Endothelial cell of umbilical vein (primary cell): ENCODE results near the gene SOWAHB. TPM values are rescaled to one million over a fixed set of nuclear protein-coding genes. Genes with fewer than 3 reads are reported as not detected.

Source experiments
- BruUV-seq: library from RNA; stranded (reverse); fragments of 400-500 nt; replicated peaks from 2 replicates; lab custom pipeline; 2021; lab: Mats Ljungman, UMichigan
- CTCF ChIA-PET: fragments of 300-600, 350-600 bp; sonication (Branson Sonifier 250); formaldehyde crosslinking; loops from one replicate; lab custom pipeline; 2021; ENCODE audit warnings: antibody characterized with exemption, inconsistent platforms; lab: Charles Lee
- POLR2A ChIA-PET: fragments of 300-600, 350-600 bp; sonication (Branson Sonifier 250); formaldehyde crosslinking; loops from one replicate; lab custom pipeline; 2021; ENCODE audit warnings: antibody characterized with exemption, inconsistent platforms; lab: Charles Lee
- DNase-seq: peaks from one replicate; pipeline ENCODE4 v3.0.0-alpha.2; 2011; ENCODE audit warnings: low read depth, low spot score
- FAIRE-seq: peaks from 2 replicates; lab custom pipeline; 2011; peaks lifted over from hg19 to GRCh38; lab: Jason Lieb, UNC
- H2AFZ ChIP-seq: 2 replicates; pipeline ENCODE4 v1.6.0; 2012; ENCODE audit warnings: low read depth, low read length, control low read depth, inconsistent platforms
- H3K27ac ChIP-seq: 2 replicates; pipeline ENCODE4 v1.5.1; 2011; ENCODE audit warnings: low read depth, mild to moderate bottlenecking, control low read depth, low read length, moderate library complexity; ENCODE audit not compliant: insufficient read depth
- H3K27me3 ChIP-seq, 2 experiments: 2 replicates each; pipeline versions ENCODE4 v1.6.0 to v1.6.1; 2011; ENCODE audit warnings: low read length in 2 of 2, mixed read lengths in 1 of 2; ENCODE audit not compliant: control insufficient read depth in 2 of 2, insufficient read depth in 2 of 2
- H3K36me3 ChIP-seq, 2 experiments: 2 replicates in 1 of 2; 3 replicates in 1 of 2; pipeline ENCODE4 v1.5.1; 2011; ENCODE audit warnings: low read length in 2 of 2, mild to moderate bottlenecking in 1 of 2, moderate library complexity in 1 of 2; ENCODE audit not compliant: control insufficient read depth in 2 of 2, insufficient read depth in 2 of 2; ENCODE audit errors: extremely low read depth in 1 of 2
- H3K4me1 ChIP-seq: 3 replicates; pipeline ENCODE4 v1.5.1; 2011; ENCODE audit warnings: mild to moderate bottlenecking, low read length; ENCODE audit not compliant: control insufficient read depth, insufficient read depth; ENCODE audit errors: extremely low read depth
- H3K4me2 ChIP-seq: 2 replicates; pipeline ENCODE4 v1.6.1; 2011; ENCODE audit warnings: low read length, control low read depth, mixed read lengths; ENCODE audit not compliant: insufficient read depth
- H3K4me3 ChIP-seq, 3 experiments: fragments of 200-600 bp in 1 of 3; sonication (generic), shearing (Covaris generic) in 1 of 3; replicated peaks in 1 of 3; 2 replicates each; pipeline ENCODE4 v1.5.1; 2011 to 2016; ENCODE audit warnings: control low read depth in 3 of 3, low read length in 3 of 3, mild to moderate bottlenecking in 2 of 3, inconsistent platforms in 1 of 3, low read depth in 1 of 3, moderate library complexity in 1 of 3; ENCODE audit not compliant: insufficient read depth in 1 of 3
- H3K79me2 ChIP-seq: 2 replicates; pipeline ENCODE4 v1.6.0; 2012; ENCODE audit warnings: low read length, inconsistent platforms; ENCODE audit not compliant: control insufficient read depth, insufficient read depth
- H3K9ac ChIP-seq: replicated peaks from 2 replicates; pipeline ENCODE3; 2011; ENCODE audit warnings: low read length, control low read depth; ENCODE audit not compliant: insufficient read depth; ENCODE audit errors: extremely low read depth
- H3K9me1 ChIP-seq: replicated peaks from 3 replicates; pipeline ENCODE4 v1.6.0; 2011; ENCODE audit warnings: mild to moderate bottlenecking, low read length; ENCODE audit not compliant: control insufficient read depth, insufficient read depth; ENCODE audit errors: extremely low read depth
- H3K9me3 ChIP-seq: replicated peaks from 2 replicates; pipeline ENCODE4 v1.5.1; 2012; ENCODE audit warnings: low read length, inconsistent platforms; ENCODE audit not compliant: control insufficient read depth, insufficient read depth
- H4K20me1 ChIP-seq: replicated peaks from 2 replicates; pipeline ENCODE3; 2011; ENCODE audit warnings: mild to moderate bottlenecking, low read length; ENCODE audit not compliant: control insufficient read depth, insufficient read depth; ENCODE audit errors: extremely low read depth
- EZH2 ChIP-seq: IDR thresholded peaks from 2 replicates; pipeline ENCODE4 v1.6.1; 2012; ENCODE audit warnings: borderline replicate concordance, low read depth, mild to moderate bottlenecking, moderate library complexity, low read length, inconsistent platforms; ENCODE audit not compliant: severe bottlenecking
- FOS ChIP-seq: IDR thresholded peaks from 2 replicates; pipeline ENCODE4 v1.6.1; 2011; ENCODE audit warnings: mild to moderate bottlenecking, low read length, moderate library complexity, borderline replicate concordance; ENCODE audit not compliant: insufficient read depth
- GATA2 ChIP-seq: IDR thresholded peaks from 2 replicates; pipeline ENCODE4 v1.7.0; 2011; ENCODE audit warnings: low read depth, mild to moderate bottlenecking, moderate library complexity, mixed read lengths, low read length; ENCODE audit not compliant: insufficient read length, insufficient read depth
- JUN ChIP-seq: IDR thresholded peaks from 2 replicates; pipeline ENCODE4 v1.6.1; 2011; ENCODE audit warnings: borderline replicate concordance, low read depth; ENCODE audit not compliant: insufficient read length, insufficient read depth
- MYC ChIP-seq: IDR thresholded peaks from one replicate; pipeline ENCODE4 v1.6.1; 2011; ENCODE audit warnings: mild to moderate bottlenecking, low read depth, low read length
- POLR2A ChIP-seq: IDR thresholded peaks from 2 replicates; pipeline ENCODE4 v1.6.1; 2012; ENCODE audit warnings: low read depth, mild to moderate bottlenecking, control low read depth, low read length
- POLR2AphosphoS5 ChIP-seq: IDR thresholded peaks from 2 replicates; pipeline ENCODE4 v1.6.1; 2012; ENCODE audit warnings: low read depth, mild to moderate bottlenecking, control low read depth, low read length, moderate library complexity; ENCODE audit not compliant: insufficient read depth
- dilution Hi-C: fragments of 300-500 bp; cut with MboI; formaldehyde crosslinking; loops from one replicate; pipeline ENCODE4 v1.15.0; 2019; ENCODE audit warnings: low sequenced_read_pairs; ENCODE audit not compliant: extremely low pct_ligation_motif_present
- intact Hi-C: fragments of 100-400 bp; cut with micrococcal nuclease; formaldehyde crosslinking; loops from one replicate; pipeline ENCODE4 v1.10.0; 2022
- polyA plus RNA-seq, 4 experiments: library from polyadenylated mRNA; depleted of rRNA in 3 of 4; stranded (reverse) in 3 of 4; unstranded in 1 of 4; fragments of >200 nt; gene quantifications; 2 replicates each; pipeline versions ENCODE4 v1.2.1 to v1.2.3, GENCODE V29; 2011 to 2012; ENCODE audit warnings: missing spikeins in 1 of 4
- total RNA-seq: library from RNA; stranded (reverse); gene quantifications from 2 replicates; pipeline ENCODE4 v1.2.3, GENCODE V29; 2021
- TF ChIP-seq, protein P1 (sequence below), 2 donors: IDR thresholded peaks; 1 replicate in 1 of 2; 2 replicates in 1 of 2; pipeline ENCODE4 v1.5.1; 2011; ENCODE audit warnings: low read length in 2 of 2, mild to moderate bottlenecking in 2 of 2, moderate library complexity in 2 of 2, control low read depth in 1 of 2, inconsistent platforms in 1 of 2, low read depth in 1 of 2; ENCODE audit not compliant: insufficient read depth in 1 of 2; ENCODE audit errors: extremely low read depth in 1 of 2
- TF ChIP-seq, protein P2 (sequence below): IDR thresholded peaks from 2 replicates; pipeline ENCODE4 v1.6.1; 2011; ENCODE audit not compliant: insufficient read depth, insufficient read length

The SOWAHB gene
- total and polyA plus RNA-seq, 2 donors (not counting 3 experiments of a cell fraction or from before 2014, with no cell fraction given) = not detected

DNA sequence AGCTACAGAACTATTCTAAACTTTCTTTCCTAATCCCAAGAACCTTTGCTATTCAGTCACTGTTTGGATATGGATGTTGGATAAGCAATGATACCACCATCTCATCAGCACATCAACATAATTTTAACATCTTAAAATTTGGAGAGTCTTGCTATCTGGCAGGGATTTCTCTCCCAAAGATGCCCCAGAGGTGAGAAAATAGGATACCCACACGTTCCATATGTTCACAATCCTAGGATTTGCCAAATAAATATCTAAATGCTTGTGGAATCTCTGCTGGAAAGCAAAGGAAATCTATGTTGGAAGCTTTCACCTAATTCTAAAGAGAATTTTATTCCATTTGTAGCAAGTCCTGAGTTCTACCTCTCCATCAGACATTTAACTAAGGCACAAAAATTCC, 24.4 kb downstream of the SOWAHB start:
- H3K9ac ChIP-seq = no peak overlapping the region
- dilution Hi-C loops = no loop called here

More for the DNA sequence above, 24.4 kb downstream of the SOWAHB start:
- no peak for TF ChIP-seq POLR2AphosphoS5
- TF ChIP-seq JUN = no peak
- no peak for TF ChIP-seq POLR2A
- TF ChIP-seq, protein P1, sequence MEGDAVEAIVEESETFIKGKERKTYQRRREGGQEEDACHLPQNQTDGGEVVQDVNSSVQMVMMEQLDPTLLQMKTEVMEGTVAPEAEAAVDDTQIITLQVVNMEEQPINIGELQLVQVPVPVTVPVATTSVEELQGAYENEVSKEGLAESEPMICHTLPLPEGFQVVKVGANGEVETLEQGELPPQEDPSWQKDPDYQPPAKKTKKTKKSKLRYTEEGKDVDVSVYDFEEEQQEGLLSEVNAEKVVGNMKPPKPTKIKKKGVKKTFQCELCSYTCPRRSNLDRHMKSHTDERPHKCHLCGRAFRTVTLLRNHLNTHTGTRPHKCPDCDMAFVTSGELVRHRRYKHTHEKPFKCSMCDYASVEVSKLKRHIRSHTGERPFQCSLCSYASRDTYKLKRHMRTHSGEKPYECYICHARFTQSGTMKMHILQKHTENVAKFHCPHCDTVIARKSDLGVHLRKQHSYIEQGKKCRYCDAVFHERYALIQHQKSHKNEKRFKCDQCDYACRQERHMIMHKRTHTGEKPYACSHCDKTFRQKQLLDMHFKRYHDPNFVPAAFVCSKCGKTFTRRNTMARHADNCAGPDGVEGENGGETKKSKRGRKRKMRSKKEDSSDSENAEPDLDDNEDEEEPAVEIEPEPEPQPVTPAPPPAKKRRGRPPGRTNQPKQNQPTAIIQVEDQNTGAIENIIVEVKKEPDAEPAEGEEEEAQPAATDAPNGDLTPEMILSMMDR (IDR thresholded peaks at IDR 0.05; ENCODE audit: extremely low read depth in 1 of 2, insufficient read depth in 1 of 2, low read depth in 1 of 2, low read length in 2 of 2) = no peak
- TF ChIP-seq MYC = no peak
- TF ChIP-seq, protein P2, sequence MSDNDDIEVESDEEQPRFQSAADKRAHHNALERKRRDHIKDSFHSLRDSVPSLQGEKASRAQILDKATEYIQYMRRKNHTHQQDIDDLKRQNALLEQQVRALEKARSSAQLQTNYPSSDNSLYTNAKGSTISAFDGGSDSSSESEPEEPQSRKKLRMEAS = no peak
- TF ChIP-seq EZH2 = no peak
- TF ChIP-seq GATA2 = no peak
- TF ChIP-seq FOS = no peak
- no peak overlapping the region for H3K4me2 ChIP-seq
- H3K27me3 ChIP-seq = peaks cover 0 to 6% of the 10 kb centered on the region in 2 experiments
- BruUV-seq = no TSS peak
- H3K36me3 ChIP-seq = no peaks in the 10 kb centered on the region
- no peaks in the 10 kb centered on the region for H3K9me3 ChIP-seq
- H3K4me1 ChIP-seq = no peaks in the 10 kb centered on the region
- DNase-seq = no peak
- ChIA-PET CTCF (no interaction called here), POLR2A (no interaction called here)
- H3K4me3 ChIP-seq = no peak overlapping the region
- H3K9me1 ChIP-seq = no peaks in the 10 kb centered on the region
- no peak overlapping the region for H3K27ac ChIP-seq
- no peaks in the 10 kb centered on the region for H3K79me2 ChIP-seq
- no peak for FAIRE-seq
- intact Hi-C loops = no loop called here
- no peaks in the 10 kb centered on the region for H4K20me1 ChIP-seq
- no peak overlapping the region for H2AFZ ChIP-seq
